Hepatocyte (in vitro differentiated cells): ENCODE results near the gene ARMH2.

Experiments used
- CTCF ChIP-seq: fragments of 200-600 bp; sonication (generic); IDR thresholded peaks from 2 replicates; pipeline ENCODE4 v1.5.1; 2016; ENCODE audit warnings: antibody characterized with exemption, mild to moderate bottlenecking; ENCODE audit not compliant: poor library complexity
- EZH2 ChIP-seq: fragments of 200-600 bp; sonication (generic); IDR thresholded peaks from 2 replicates; pipeline ENCODE4 v1.6.1; 2016; ENCODE audit warnings: antibody characterized with exemption, mild to moderate bottlenecking, borderline replicate concordance

- TF ChIP-seq CTCF: no peak
- no peak for TF ChIP-seq EZH2
Measured at GRCh38 chr6:24847402-24847801, 48.7 kb upstream of the ARMH2 start.
